HepG2 (cell line): ENCODE results near the gene CD151. TPM values are rescaled to one million over a fixed set of nuclear protein-coding genes. Genes with fewer than 3 reads are reported as not detected.

Experiments
- AKNA ChIP-seq: sonication (generic); formaldehyde crosslinking; IDR thresholded peaks from 2 replicates; pipeline ENCODE4 v1.4.0; 2020; ENCODE audit warnings: missing genetic modification reagents, borderline replicate concordance
- BORCS8-MEF2B ChIP-seq: sonication (generic); formaldehyde crosslinking; IDR thresholded peaks from 2 replicates; pipeline ENCODE4 v1.8.0; 2022; ENCODE audit warnings: mild to moderate bottlenecking, missing genetic modification reagents
- DR1 ChIP-seq: sonication (generic); formaldehyde crosslinking; IDR thresholded peaks from 2 replicates; pipeline ENCODE4 v1.8.0; 2021; ENCODE audit warnings: mild to moderate bottlenecking, missing genetic modification reagents, inconsistent platforms
- FOSL2 ChIP-seq: sonication (generic); formaldehyde crosslinking; IDR thresholded peaks from 2 replicates; pipeline ENCODE4 v1.4.0; 2020; ENCODE audit warnings: missing genetic modification reagents
- GATA4 ChIP-seq: sonication (generic); IDR thresholded peaks from 2 replicates; pipeline ENCODE4 v1.6.1; 2016; ENCODE audit warnings: antibody characterized with exemption, low read depth, borderline replicate concordance
- KLF6 ChIP-seq: IDR thresholded peaks from 2 replicates; pipeline ENCODE4 v1.8.0; 2016; ENCODE audit warnings: missing biosample characterization, missing genetic modification reagents
- MAFG ChIP-seq: sonication (generic); formaldehyde crosslinking; IDR thresholded peaks from 2 replicates; pipeline ENCODE4 v1.5.1; 2020; ENCODE audit warnings: mild to moderate bottlenecking, missing genetic modification reagents
- MBD4 ChIP-seq: IDR thresholded peaks from 2 replicates; pipeline ENCODE4 v1.6.1; 2012; ENCODE audit warnings: low read length, inconsistent platforms, borderline replicate concordance
- MTA3 ChIP-seq: sonication (generic); formaldehyde crosslinking; IDR thresholded peaks from 2 replicates; pipeline ENCODE4 v1.4.0; 2020; ENCODE audit warnings: missing genetic modification reagents
- NFYB ChIP-seq: sonication (generic); formaldehyde crosslinking; IDR thresholded peaks from 2 replicates; pipeline ENCODE4 v1.4.0; 2020; ENCODE audit warnings: missing genetic modification reagents
- NR3C1 ChIP-seq: sonication (generic); formaldehyde crosslinking; IDR thresholded peaks from 2 replicates; pipeline ENCODE4 v1.4.0; 2020; ENCODE audit warnings: missing genetic modification reagents
- PLRG1 ChIP-seq: fragments of 450-650 bp; conservative IDR thresholded peaks from 2 replicates; pipeline ENCODE4 v1.6.1; 2016
- PTBP1 ChIP-seq: fragments of 200-400 bp; formaldehyde crosslinking; IDR thresholded peaks from 2 replicates; pipeline ENCODE4 v1.6.1; 2018; ENCODE audit warnings: low read length, low read depth; ENCODE audit not compliant: poor library complexity, severe bottlenecking
- RBAK ChIP-seq: sonication (generic); formaldehyde crosslinking; IDR thresholded peaks from 2 replicates; pipeline ENCODE4 v1.5.1; 2020; ENCODE audit warnings: mild to moderate bottlenecking, missing genetic modification reagents
- REXO4 ChIP-seq: sonication (generic); formaldehyde crosslinking; IDR thresholded peaks from 2 replicates; pipeline ENCODE4 v1.8.0; 2022; ENCODE audit warnings: missing genetic modification reagents, mild to moderate bottlenecking, borderline replicate concordance
- SNAPC2 ChIP-seq: sonication (generic); formaldehyde crosslinking; IDR thresholded peaks from 2 replicates; pipeline ENCODE4 v1.8.1; 2022; ENCODE audit warnings: mild to moderate bottlenecking, missing genetic modification reagents
- THAP7 ChIP-seq: sonication (generic); formaldehyde crosslinking; IDR thresholded peaks from 2 replicates; pipeline ENCODE4 v1.8.1; 2023; ENCODE audit warnings: mild to moderate bottlenecking, missing genetic modification reagents
- ZBTB2 ChIP-seq: sonication (generic); formaldehyde crosslinking; IDR thresholded peaks from 2 replicates; pipeline ENCODE4 v1.8.0; 2022; ENCODE audit warnings: low read depth, missing genetic modification reagents
- ZNF24 ChIP-seq: fragments of 450-650 bp; IDR thresholded peaks from 2 replicates; pipeline ENCODE4 v1.6.1; 2017; ENCODE audit warnings: antibody characterized with exemption, mild to moderate bottlenecking
- ZNF549 ChIP-seq: sonication (generic); formaldehyde crosslinking; IDR thresholded peaks from 2 replicates; pipeline ENCODE4 v1.5.0; 2020; ENCODE audit warnings: missing genetic modification reagents
- ZNF678 ChIP-seq: sonication (generic); formaldehyde crosslinking; IDR thresholded peaks from 2 replicates; pipeline ENCODE4 v1.4.0; 2020; ENCODE audit warnings: mild to moderate bottlenecking, missing genetic modification reagents
- ZNF7 ChIP-seq: IDR thresholded peaks from 2 replicates; pipeline ENCODE4 v1.6.1; 2016; ENCODE audit warnings: missing biosample characterization, missing genetic modification reagents
- ZNF747 ChIP-seq: sonication (generic); formaldehyde crosslinking; IDR thresholded peaks from 2 replicates; pipeline ENCODE4 v1.8.1; 2023; ENCODE audit warnings: missing genetic modification reagents, mild to moderate bottlenecking, borderline replicate concordance
- ZNF879 ChIP-seq: sonication (generic); formaldehyde crosslinking; IDR thresholded peaks from 2 replicates; pipeline ENCODE4 v1.8.1; 2023; ENCODE audit warnings: missing genetic modification reagents
- ZSCAN22 ChIP-seq: sonication (generic); formaldehyde crosslinking; IDR thresholded peaks from 2 replicates; pipeline ENCODE4 v1.4.0; 2020; ENCODE audit warnings: mild to moderate bottlenecking, missing genetic modification reagents
- polyA plus RNA-seq, 8 experiments: library from polyadenylated mRNA; depleted of rRNA in 3 of 8; stranded (reverse) in 7 of 8; unstranded in 1 of 8; fragments of >200 nt; fragmentation: Illumina TruSeq in 4 of 8; extraction: Trizol in 4 of 8; gene quantifications; 2 replicates each; pipeline versions ENCODE4 v1.2.1 to v1.2.3, GENCODE V29; 2011 to 2016; ENCODE audit warnings: low read depth in 4 of 8, missing spikeins in 1 of 8, mixed read lengths in 1 of 8; ENCODE audit not compliant: insufficient read depth in 1 of 8
- total RNA-seq, 5 experiments: library from RNA; depleted of rRNA; stranded (reverse); fragments of >200 nt; fragmentation: Illumina TruSeq; extraction: Trizol; gene quantifications; 2 replicates each; pipeline ENCODE4 v1.2.3, GENCODE V29; 2016; ENCODE audit warnings: low read depth in 1 of 5

The CD151 gene
- total and polyA plus RNA-seq, 2 of the 13 experiments (the other 11 are each of a cell fraction or from before 2014, with no cell fraction given), result 125 to 197 TPM

GRCh38 chr11:809287-810039 lies 23.3 kb upstream of the CD151 start, which contains the start of gene RPLP2 (continued):
- no peak for TF ChIP-seq AKNA (CRISPR knock-in tag)
- no peak for TF ChIP-seq RBAK (CRISPR knock-in tag)
- TF ChIP-seq ZNF747 (CRISPR knock-in tag), result peak; percentile 66; the same call in 1 of the 2 replicates
- no peak for TF ChIP-seq ZNF678 (CRISPR knock-in tag)
- TF ChIP-seq ZNF879 (CRISPR knock-in tag), result no peak
- peak; percentile 92; the same call in 1 of the 2 replicates for TF ChIP-seq BORCS8-MEF2B (CRISPR knock-in tag)
- TF ChIP-seq THAP7, result peak; percentile 54; the same call in 1 of the 2 replicates
- TF ChIP-seq ZNF24, result no peak
- peak; percentile 88 for TF ChIP-seq PTBP1
- TF ChIP-seq ZNF7, result no peak
- TF ChIP-seq REXO4, result no peak
- TF ChIP-seq MBD4, result no peak
- peak; percentile 96 for TF ChIP-seq NFYB (CRISPR knock-in tag)
- TF ChIP-seq GATA4, result no peak
- peak; percentile 37 for TF ChIP-seq FOSL2
- no peak for TF ChIP-seq MTA3
- no peak for TF ChIP-seq MAFG (CRISPR knock-in tag)
- no peak for TF ChIP-seq PLRG1
- peak; percentile 80 for TF ChIP-seq DR1 (CRISPR knock-in tag)
- TF ChIP-seq KLF6 (CRISPR knock-in tag), result peak; percentile 64
- no peak for TF ChIP-seq NR3C1
- no peak for TF ChIP-seq SNAPC2 (CRISPR knock-in tag)
- TF ChIP-seq ZSCAN22 (CRISPR knock-in tag), result no peak
- TF ChIP-seq ZBTB2, result peak; percentile 82
- TF ChIP-seq ZNF549 (CRISPR knock-in tag), result no peak
